Measurements from ENCODE around the gene C12orf76. TPM values are rescaled to one million over a fixed set of nuclear protein-coding genes. Genes with fewer than 3 reads are reported as not detected.

The C12orf76 gene
- total and polyA plus RNA-seq, 9 of the 15 experiments (the other 6 are each of a cell fraction or from before 2014, with no cell fraction given) = 6.3 to 38.6 (median 12.3) TPM

GRCh38 chr12:110079477-110080400, 31.4 kb upstream of the C12orf76 start (continued):
- TF ChIP-seq ZBTB8A (IDR thresholded peaks at IDR 0.05; ENCODE audit: partially characterized antibody) = no peak
- peak; percentile 98 for TF ChIP-seq GTF2E2 (tag; IDR thresholded peaks at IDR 0.05)
- no peak for TF ChIP-seq BDP1 (IDR thresholded peaks at IDR 0.05; ENCODE audit: insufficient read depth, insufficient read length)
- no peak for TF ChIP-seq SMAD1 (IDR thresholded peaks at IDR 0.05; ENCODE audit: low read depth, low read length, partially characterized antibody)
- TF ChIP-seq ZFPM2 (CRISPR knock-in tag; IDR thresholded peaks at IDR 0.05) = no peak
- TF ChIP-seq ZNF212 (CRISPR knock-in tag; IDR thresholded peaks at IDR 0.05) = no peak
- TF ChIP-seq HES1 (IDR thresholded peaks at IDR 0.05; ENCODE audit: low read depth) = peak; percentile 32; the same call in 1 of the 2 replicates
- TF ChIP-seq, protein P1, sequence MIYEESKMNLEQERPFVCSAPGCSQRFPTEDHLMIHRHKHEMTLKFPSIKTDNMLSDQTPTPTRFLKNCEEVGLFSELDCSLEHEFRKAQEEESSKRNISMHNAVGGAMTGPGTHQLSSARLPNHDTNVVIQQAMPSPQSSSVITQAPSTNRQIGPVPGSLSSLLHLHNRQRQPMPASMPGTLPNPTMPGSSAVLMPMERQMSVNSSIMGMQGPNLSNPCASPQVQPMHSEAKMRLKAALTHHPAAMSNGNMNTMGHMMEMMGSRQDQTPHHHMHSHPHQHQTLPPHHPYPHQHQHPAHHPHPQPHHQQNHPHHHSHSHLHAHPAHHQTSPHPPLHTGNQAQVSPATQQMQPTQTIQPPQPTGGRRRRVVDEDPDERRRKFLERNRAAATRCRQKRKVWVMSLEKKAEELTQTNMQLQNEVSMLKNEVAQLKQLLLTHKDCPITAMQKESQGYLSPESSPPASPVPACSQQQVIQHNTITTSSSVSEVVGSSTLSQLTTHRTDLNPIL (CRISPR knock-in tag; IDR thresholded peaks at IDR 0.05) = no peak
- no peak for TF ChIP-seq ZNF124 (CRISPR knock-in tag; IDR thresholded peaks at IDR 0.05)
- TF ChIP-seq, protein P2, sequence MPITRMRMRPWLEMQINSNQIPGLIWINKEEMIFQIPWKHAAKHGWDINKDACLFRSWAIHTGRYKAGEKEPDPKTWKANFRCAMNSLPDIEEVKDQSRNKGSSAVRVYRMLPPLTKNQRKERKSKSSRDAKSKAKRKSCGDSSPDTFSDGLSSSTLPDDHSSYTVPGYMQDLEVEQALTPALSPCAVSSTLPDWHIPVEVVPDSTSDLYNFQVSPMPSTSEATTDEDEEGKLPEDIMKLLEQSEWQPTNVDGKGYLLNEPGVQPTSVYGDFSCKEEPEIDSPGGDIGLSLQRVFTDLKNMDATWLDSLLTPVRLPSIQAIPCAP (CRISPR knock-in tag; IDR thresholded peaks at IDR 0.05; ENCODE audit: borderline replicate concordance) = no peak
- no peak for TF ChIP-seq HNRNPK (IDR thresholded peaks at IDR 0.05; ENCODE audit: low read depth, low read length, poor library complexity, severe bottlenecking)
- TF ChIP-seq IRF9 (tag; IDR thresholded peaks at IDR 0.05) = peak; percentile 13; the same call in 1 of the 2 replicates
- no peak for TF ChIP-seq SIN3B (IDR thresholded peaks at IDR 0.05; ENCODE audit: low read depth)
- TF ChIP-seq REST (IDR thresholded peaks at IDR 0.05; ENCODE audit: borderline replicate concordance) = peak; percentile 22; the same call in 1 of the 2 replicates
- no peak; the same call in 1 of the 2 replicates for TF ChIP-seq REST (CRISPR knock-in tag; IDR thresholded peaks at IDR 0.05; ENCODE audit: low read depth)

Measured in K562 (cell line).